H1 (cell line): Measurements from ENCODE around the gene PARM1. TPM values are rescaled to one million over a fixed set of nuclear protein-coding genes. Genes with fewer than 3 reads are reported as not detected.
A peak's percentile ranks its signal among the peaks of the same experiment; 100 is the strongest.

Experiments used
- CTCF ChIA-PET: fragments of 300-600 bp; sonication (Branson Sonifier 250); formaldehyde crosslinking; loops from one replicate; lab custom pipeline; 2021; ENCODE audit not compliant: partially characterized antibody; lab: Charles Lee
- POLR2A ChIA-PET: fragments of 300-600 bp; sonication (Branson Sonifier 250); formaldehyde crosslinking; loops from one replicate; lab custom pipeline; 2021; ENCODE audit warnings: inconsistent platforms; ENCODE audit not compliant: partially characterized antibody; lab: Charles Lee
- DNase-seq, 2 experiments: peaks; one replicate each; pipeline versions ENCODE4 v3.0.0 to v3.0.0-alpha.2; 2010 to 2022; ENCODE audit warnings: low spot score in 2 of 2, low read depth in 1 of 2, mixed read lengths in 1 of 2
- FAIRE-seq: peaks from 2 replicates; lab custom pipeline; 2011; peaks lifted over from hg19 to GRCh38; lab: Jason Lieb, UNC
- H2AFZ ChIP-seq: 2 replicates; pipeline ENCODE4 v1.8.1; 2012; ENCODE audit warnings: low read length, inconsistent platforms
- H2AK5ac ChIP-seq: 2 replicates; pipeline ENCODE4 v1.6.1; 2013; ENCODE audit warnings: low read depth, low read length
- H2BK120ac ChIP-seq: replicated peaks from 2 replicates; pipeline ENCODE3; 2013; ENCODE audit warnings: low read depth, low read length, inconsistent platforms
- H2BK12ac ChIP-seq: 2 replicates; pipeline ENCODE4 v1.6.1; 2013; ENCODE audit warnings: low read depth, low read length
- H2BK15ac ChIP-seq: 2 replicates; pipeline ENCODE4 v1.6.1; 2013; ENCODE audit warnings: low read length
- H2BK20ac ChIP-seq: 2 replicates; pipeline ENCODE4 v1.6.1; 2013; ENCODE audit warnings: low read length
- H2BK5ac ChIP-seq: 2 replicates; pipeline ENCODE4 v1.6.1; 2013; ENCODE audit warnings: low read depth, low read length
- H3K14ac ChIP-seq: 2 replicates; pipeline ENCODE4 v1.6.1; 2013; ENCODE audit warnings: inconsistent platforms; ENCODE audit not compliant: insufficient read length
- H3K18ac ChIP-seq: 2 replicates; pipeline ENCODE4 v1.6.1; 2013; ENCODE audit warnings: low read length; ENCODE audit errors: extremely low read depth
- H3K23ac ChIP-seq: 2 replicates; pipeline ENCODE4 v1.6.1; 2013; ENCODE audit warnings: inconsistent platforms; ENCODE audit not compliant: insufficient read length
- H3K23me2 ChIP-seq: 2 replicates; pipeline ENCODE4 v1.6.1; 2013; ENCODE audit warnings: low read depth, low read length
- H3K27ac ChIP-seq: 2 replicates; pipeline ENCODE4 v1.6.1; 2011; ENCODE audit warnings: low read depth, low read length, inconsistent platforms
- H3K27me3 ChIP-seq, 4 experiments: replicated peaks in 1 of 4; 1 replicate in 1 of 4; 2 replicates in 3 of 4; pipeline versions ENCODE4 v1.6.1 to v1.8.1; 2011 to 2013; ENCODE audit warnings: low read length in 3 of 4, mild to moderate bottlenecking in 3 of 4, inconsistent platforms in 2 of 4, mixed read lengths in 2 of 4, moderate library complexity in 1 of 4; ENCODE audit not compliant: control insufficient read depth in 3 of 4, insufficient read depth in 3 of 4; ENCODE audit errors: extremely low read depth in 1 of 4
- H3K36me3 ChIP-seq, 4 experiments: 2 replicates each; pipeline versions ENCODE4 v1.6.1 to v1.8.1; 2011 to 2013; ENCODE audit warnings: mild to moderate bottlenecking in 4 of 4, low read length in 3 of 4, moderate library complexity in 2 of 4, control low read depth in 1 of 4, inconsistent platforms in 1 of 4; ENCODE audit not compliant: insufficient read depth in 4 of 4, control insufficient read depth in 2 of 4
- H3K4ac ChIP-seq: replicated peaks from 2 replicates; pipeline ENCODE3; 2013; ENCODE audit warnings: low read length, low read depth, mixed read lengths, inconsistent platforms; ENCODE audit not compliant: insufficient read length
- H3K4me1 ChIP-seq, 4 experiments: replicated peaks in 1 of 4; 1 replicate in 1 of 4; 2 replicates in 3 of 4; pipeline versions ENCODE4 v1.6.1 to v1.8.1; 2011 to 2013; ENCODE audit warnings: low read length in 3 of 4, inconsistent platforms in 2 of 4, mixed read lengths in 1 of 4; ENCODE audit not compliant: insufficient read depth in 4 of 4, control insufficient read depth in 3 of 4
- H3K4me2 ChIP-seq, 2 experiments: 2 replicates each; pipeline versions ENCODE4 v1.6.1 to v1.8.1; 2011 to 2013; ENCODE audit warnings: low read depth in 2 of 2, low read length in 2 of 2, control low read depth in 1 of 2, inconsistent platforms in 1 of 2, mild to moderate bottlenecking in 1 of 2; ENCODE audit not compliant: insufficient read depth in 1 of 2
- H3K4me3 ChIP-seq, 4 experiments: fragments of 200-600, 300-600 bp in 1 of 4; sonication (generic), shearing (Covaris generic), sonication (Bioruptor Twin) in 1 of 4; 2 replicates each; pipeline versions ENCODE4 v1.5.1 to v1.8.1; 2011 to 2016; ENCODE audit warnings: low read length in 4 of 4, low read depth in 3 of 4, control low read depth in 2 of 4, inconsistent platforms in 2 of 4, mild to moderate bottlenecking in 2 of 4, mixed read lengths in 1 of 4, moderate library complexity in 1 of 4; ENCODE audit not compliant: insufficient read depth in 2 of 4; ENCODE audit errors: extremely low read depth in 1 of 4
- H3K56ac ChIP-seq: replicated peaks from 2 replicates; pipeline ENCODE3; 2013; ENCODE audit warnings: low read depth, mild to moderate bottlenecking, mixed read lengths, low read length, inconsistent platforms; ENCODE audit not compliant: insufficient read length
- H3K79me1 ChIP-seq: 2 replicates; pipeline ENCODE4 v1.6.1; 2013; ENCODE audit warnings: low read depth, low read length, control low read depth
- H3K79me2 ChIP-seq, 2 experiments: 2 replicates each; pipeline versions ENCODE4 v1.6.1 to v1.8.1; 2012 to 2013; ENCODE audit warnings: low read length in 2 of 2, mild to moderate bottlenecking in 2 of 2, inconsistent platforms in 1 of 2; ENCODE audit not compliant: insufficient read depth in 2 of 2, control insufficient read depth in 1 of 2
- H3K9ac ChIP-seq, 4 experiments: replicated peaks in 1 of 4; 1 replicate in 1 of 4; 2 replicates in 3 of 4; pipeline versions ENCODE4 v1.6.1 to v1.8.1; 2011 to 2013; ENCODE audit warnings: low read depth in 3 of 4, low read length in 3 of 4, control low read depth in 2 of 4, mild to moderate bottlenecking in 2 of 4, moderate library complexity in 2 of 4, inconsistent platforms in 1 of 4; ENCODE audit errors: extremely low read depth in 1 of 4
- H3K9me3 ChIP-seq, 2 experiments: 2 replicates each; pipeline versions ENCODE4 v1.6.1 to v1.8.1; 2012 to 2013; ENCODE audit warnings: mild to moderate bottlenecking in 2 of 2, moderate library complexity in 2 of 2, control low read depth in 1 of 2, inconsistent platforms in 1 of 2, low read depth in 1 of 2, low read length in 1 of 2, mixed read lengths in 1 of 2; ENCODE audit not compliant: insufficient read depth in 2 of 2
- H4K20me1 ChIP-seq, 2 experiments: replicated peaks in 1 of 2; 2 replicates each; pipeline versions ENCODE3 to v1.8.1; 2011 to 2013; ENCODE audit warnings: inconsistent platforms in 2 of 2, low read length in 2 of 2, mild to moderate bottlenecking in 1 of 2; ENCODE audit not compliant: insufficient read depth in 2 of 2, control insufficient read depth in 1 of 2
- H4K5ac ChIP-seq: 2 replicates; pipeline ENCODE4 v1.6.1; 2013; ENCODE audit warnings: low read length, low read depth, mixed read lengths, inconsistent platforms; ENCODE audit not compliant: insufficient read length
- H4K8ac ChIP-seq: 2 replicates; pipeline ENCODE4 v1.8.0; 2013; ENCODE audit warnings: mild to moderate bottlenecking, moderate library complexity, low read length, inconsistent platforms; ENCODE audit not compliant: insufficient read depth; ENCODE audit errors: extremely low read depth
- H4K91ac ChIP-seq: replicated peaks from 2 replicates; pipeline ENCODE3; 2013; ENCODE audit warnings: low read length, mixed read lengths, inconsistent platforms; ENCODE audit not compliant: insufficient read length
- CEBPB ChIP-seq: IDR thresholded peaks from 2 replicates; pipeline ENCODE4 v1.6.1; 2012; ENCODE audit warnings: low read depth, low read length
- CHD1 ChIP-seq: IDR thresholded peaks from 2 replicates; pipeline ENCODE4 v1.6.1; 2012; ENCODE audit warnings: low read depth, low read length, improper control_type of control experiment
- E2F6 ChIP-seq: IDR thresholded peaks from 2 replicates; pipeline ENCODE4 v1.6.1; 2012; ENCODE audit warnings: inconsistent platforms
- EZH2 ChIP-seq: fragments of 200-600 bp; sonication (generic); IDR thresholded peaks from 2 replicates; pipeline ENCODE4 v1.7.1; 2012; ENCODE audit warnings: low read depth, mild to moderate bottlenecking, moderate library complexity, low read length, inconsistent platforms; ENCODE audit not compliant: severe bottlenecking
- FOSL1 ChIP-seq: IDR thresholded peaks from 2 replicates; pipeline ENCODE4 v1.6.1; 2011; ENCODE audit warnings: mild to moderate bottlenecking, low read depth, low read length, moderate library complexity; ENCODE audit not compliant: insufficient read depth
- JUN ChIP-seq: IDR thresholded peaks from 2 replicates; pipeline ENCODE4 v1.6.1; 2011; ENCODE audit warnings: low read depth, mild to moderate bottlenecking, improper control_type of control experiment, low read length
- NRF1 ChIP-seq: IDR thresholded peaks from 2 replicates; pipeline ENCODE4 v1.6.1; 2011; ENCODE audit warnings: mild to moderate bottlenecking, low read depth, low read length, improper control_type of control experiment
- POLR2A ChIP-seq, 2 experiments: IDR thresholded peaks; 1 replicate in 1 of 2; 2 replicates in 1 of 2; pipeline ENCODE4 v1.6.1; 2011; ENCODE audit warnings: low read depth in 2 of 2, low read length in 2 of 2, mild to moderate bottlenecking in 2 of 2; ENCODE audit errors: control extremely low read depth in 1 of 2
- TBP ChIP-seq: IDR thresholded peaks from 2 replicates; pipeline ENCODE4 v1.6.1; 2011; ENCODE audit warnings: low read depth, low read length, improper control_type of control experiment
- WGBS, 2 experiments: shearing (Covaris generic) in 1 of 2; methylation state at CpG; one replicate each; pipeline versions ENCODE4 v1.1.6 to v1.1.7; 2013 to 2015; ENCODE audit warnings: low lambda C conversion rate in 2 of 2, mixed read lengths in 2 of 2, inconsistent platforms in 1 of 2, low coverage in 1 of 2, missing lambda C conversion rate in 1 of 2; ENCODE audit not compliant: insufficient replicate concordance in 2 of 2, insufficient coverage in 1 of 2, insufficient read length in 1 of 2; ENCODE audit errors: extremely low coverage in 1 of 2, missing lambda C conversion rate in 1 of 2; 5-methylcytosine and 5-hydroxymethylcytosine counted together
- polyA plus RNA-seq, 7 experiments: library from polyadenylated mRNA; depleted of rRNA in 3 of 7; stranded (reverse) in 5 of 7; unstranded in 2 of 7; fragments of >200 nt in 5 of 7; fragments of 200-250 nt in 2 of 7; gene quantifications; 1 replicate in 5 of 7; 2 replicates in 1 of 7; 4 replicates in 1 of 7; pipeline versions ENCODE4 v1.2.1 to v1.2.3, GENCODE V29; 2011 to 2013; ENCODE audit warnings: missing spikeins in 2 of 7, mixed read lengths in 2 of 7
- total RNA-seq: library from RNA; stranded (reverse); fragmentation: NEBNext Ultra II Directional; extraction: Animal tissue kit (Norgen Biotek cat#: 25700); gene quantifications from 2 replicates; pipeline ENCODE4 v1.2.1, GENCODE V29; 2021

The PARM1 gene
- total and polyA plus RNA-seq, 2 of the 8 experiments (the other 6 are each of a cell fraction or from before 2014, with no cell fraction given): 2.0 to 5.3 TPM

GRCh38 chr4:74930162-74930561, 2.8 kb upstream of the PARM1 start:
- Histone ChIP-seq H3K23me2 (peaks cover 17% of the 10 kb centered on the region; the same call in 1 of the 2 replicates), H3K18ac (no peak overlapping the region), H3K4ac (no peak overlapping the region), H3K14ac (no peak overlapping the region), H3K9me3 (no peaks in the 10 kb centered on the region), H4K8ac (no peak overlapping the region), H2BK15ac (no peak overlapping the region), H3K36me3 (no peaks in the 10 kb centered on the region), H3K56ac (no peak overlapping the region), H2AK5ac (no peak overlapping the region), H2BK20ac (0 out of 2 replicates have a peak overlapping the region, but pooled peaks have one; percentile 36), H3K27me3 (peaks cover 4 to 22% (median 20%) of the 10 kb centered on the region in 4 experiments), H2BK120ac (no peak overlapping the region), H3K79me1 (no peaks in the 10 kb centered on the region), H3K4me1 (peaks cover 0 to 15% (median 8%) of the 10 kb centered on the region in 4 experiments; a peak in 5 of 7 replicates), H3K4me3 (no peak overlapping the region), H3K4me2 (no peak overlapping the region), H3K79me2 (no peaks in the 10 kb centered on the region), H3K23ac (no peak overlapping the region), H3K27ac (no peak overlapping the region), H4K20me1 (peaks cover 3 to 4% of the 10 kb centered on the region in 2 experiments), H3K9ac (no peak overlapping the region), H4K91ac (no peak overlapping the region), H4K5ac (no peak overlapping the region), H2BK5ac (no peak overlapping the region), H2AFZ (no peak overlapping the region), H2BK12ac (no peak overlapping the region)
- no peak for TF ChIP-seq CHD1
- no peak for TF ChIP-seq FOSL1
- no peak for TF ChIP-seq NRF1
- no peak for TF ChIP-seq TBP
- no peak for TF ChIP-seq POLR2A (IDR thresholded peaks at IDR 0.05; ENCODE audit: control extremely low read depth in 1 of 2, low read depth in 2 of 2, low read length in 2 of 2)
- no peak for TF ChIP-seq E2F6
- TF ChIP-seq JUN: no peak
- no peak for TF ChIP-seq CEBPB
- TF ChIP-seq EZH2: no peak
- 92% methylated on average over 4 of the region's 4 CpGs; no CpG with 5 or more reads in 1 of the 2 experiments for WGBS, 2 experiments
- FAIRE-seq: no peak
- ChIA-PET POLR2A (no interaction called here), CTCF (interaction anchor here (1.2 to 2.1 kb wide), 3 partner anchors 11 to 539 kb away, joined by 3 to 8 read pairs (median 3); no protein-coding TSS in a partner anchor)
- DNase-seq: no peak
